GM23338 (cell line): Measurements from ENCODE around the gene TLE3. TPM values are rescaled to one million over a fixed set of nuclear protein-coding genes. Genes with fewer than 3 reads are reported as not detected.

Source experiments
- ATAC-seq: fragments of 200-7000 bp; cut with Tn5 transposase; 3 replicates; pipeline ENCODE4 v1.9.1; 2020
- DNase-seq: peaks from one replicate; pipeline ENCODE4 v3.0.0-alpha.2; 2015; ENCODE audit warnings: low spot score
- H2AFZ ChIP-seq: fragments of 200-600 bp; sonication (generic); 2 replicates; pipeline ENCODE4 v1.8.0; 2016; ENCODE audit warnings: antibody characterized with exemption, mild to moderate bottlenecking, moderate library complexity
- H3F3A ChIP-seq: fragments of 200-600 bp; sonication (generic); replicated peaks from 2 replicates; pipeline ENCODE4 v1.8.0; 2017; ENCODE audit warnings: antibody characterized with exemption, mixed run types, low read depth
- H3K27ac ChIP-seq: fragments of 200-600 bp; sonication (generic); 2 replicates; pipeline ENCODE4 v1.6.1; 2016; ENCODE audit warnings: low read depth
- H3K27me3 ChIP-seq: fragments of 200-600 bp; sonication (generic); 2 replicates; pipeline ENCODE4 v1.8.0; 2016; ENCODE audit warnings: mild to moderate bottlenecking, mixed run types, moderate library complexity; ENCODE audit not compliant: insufficient read depth
- H3K36me3 ChIP-seq: fragments of 200-600 bp; sonication (generic); 2 replicates; pipeline ENCODE4 v1.8.0; 2016; ENCODE audit warnings: mild to moderate bottlenecking; ENCODE audit not compliant: insufficient read depth
- H3K4me1 ChIP-seq: fragments of 200-600 bp; sonication (generic); 2 replicates; pipeline ENCODE4 v1.8.0; 2016; ENCODE audit warnings: mild to moderate bottlenecking, moderate library complexity; ENCODE audit not compliant: insufficient read depth
- H3K4me2 ChIP-seq: fragments of 200-600 bp; sonication (generic); 2 replicates; pipeline ENCODE4 v1.7.1; 2017; ENCODE audit warnings: mixed run types
- H3K4me3 ChIP-seq: fragments of 200-600 bp; sonication (generic); 2 replicates; pipeline ENCODE4 v1.6.1; 2016; ENCODE audit warnings: mixed run types
- H3K79me2 ChIP-seq: fragments of 200-600 bp; sonication (generic); replicated peaks from 2 replicates; pipeline ENCODE4 v1.8.0; 2017; ENCODE audit warnings: mild to moderate bottlenecking; ENCODE audit not compliant: insufficient read depth
- H3K9me2 ChIP-seq: fragments of 200-600 bp; sonication (generic); 2 replicates; pipeline ENCODE4 v1.8.0; 2017; ENCODE audit not compliant: insufficient read depth
- H4K20me1 ChIP-seq: fragments of 200-600 bp; sonication (generic); replicated peaks from 2 replicates; pipeline ENCODE4 v1.8.0; 2017; ENCODE audit warnings: mild to moderate bottlenecking; ENCODE audit not compliant: insufficient read depth
- H3K27ac Mint-ChIP-seq: 2 replicates; pipeline ENCODE4 v1.8.0; 2020; ENCODE audit warnings: inconsistent platforms, mild to moderate bottlenecking, moderate library complexity, mixed read lengths
- H3K27me3 Mint-ChIP-seq: 3 replicates; pipeline ENCODE4 v1.8.0; 2022; ENCODE audit warnings: low read depth, mild to moderate bottlenecking, moderate library complexity, mixed read lengths, inconsistent platforms; ENCODE audit not compliant: insufficient read depth, poor library complexity
- H3K36me3 Mint-ChIP-seq: 3 replicates; pipeline ENCODE4 v1.8.0; 2021; ENCODE audit warnings: low read depth, mild to moderate bottlenecking, inconsistent platforms, moderate library complexity, mixed read lengths
- H3K4me1 Mint-ChIP-seq: 3 replicates; pipeline ENCODE4 v1.8.0; 2020; ENCODE audit warnings: mild to moderate bottlenecking, inconsistent platforms, mixed read lengths
- H3K4me3 Mint-ChIP-seq: 3 replicates; pipeline ENCODE4 v1.8.0; 2021; ENCODE audit warnings: moderate library complexity, mild to moderate bottlenecking, inconsistent platforms, mixed read lengths
- H3K9me3 Mint-ChIP-seq: 3 replicates; pipeline ENCODE4 v1.8.0; 2020; ENCODE audit warnings: moderate library complexity, mild to moderate bottlenecking, inconsistent platforms, mixed read lengths
- CREB1 ChIP-seq: fragments of 250-450 bp; sonication (Bioruptor Pico); IDR thresholded peaks from 2 replicates; pipeline ENCODE4 v1.5.0; 2020; ENCODE audit warnings: low read depth, mild to moderate bottlenecking, moderate library complexity
- EZH2 ChIP-seq: fragments of 200-600 bp; sonication (generic); IDR thresholded peaks from one replicate; pipeline ENCODE4 v1.8.0; 2017; ENCODE audit warnings: antibody characterized with exemption, mild to moderate bottlenecking, low read depth; ENCODE audit not compliant: unreplicated experiment
- JUNB ChIP-seq: IDR thresholded peaks from one replicate; pipeline ENCODE4 v1.6.1; 2016; ENCODE audit warnings: antibody characterized with exemption; ENCODE audit not compliant: unreplicated experiment
- NANOG ChIP-seq: IDR thresholded peaks from 2 replicates; pipeline ENCODE4 v1.6.1; 2016; ENCODE audit warnings: antibody characterized with exemption, borderline replicate concordance
- POLR2AphosphoS5 ChIP-seq: IDR thresholded peaks from 2 replicates; pipeline ENCODE4 v1.6.1; 2016; ENCODE audit warnings: antibody characterized with exemption, low read depth
- ZNF114 ChIP-seq: fragments of 250-450 bp; sonication (Bioruptor Pico); IDR thresholded peaks from 2 replicates; pipeline ENCODE4 v1.5.0; 2020; ENCODE audit warnings: mild to moderate bottlenecking, moderate library complexity
- ZNF331 ChIP-seq: fragments of 250-450 bp; sonication (Bioruptor Pico); IDR thresholded peaks from 2 replicates; pipeline ENCODE4 v1.5.0; 2020; ENCODE audit warnings: low read depth, mild to moderate bottlenecking, moderate library complexity
- polyA plus RNA-seq: library from polyadenylated mRNA; unstranded; fragments of >200 nt; fragmentation: Nextera tagmentation; extraction: Ambion mirVana; gene quantifications from 2 replicates; pipeline ENCODE4 v1.2.1, GENCODE V29; 2016
- total RNA-seq: library from RNA; depleted of rRNA; stranded (reverse); fragments of >200 nt; shearing (Covaris generic); gene quantifications from 2 replicates; pipeline ENCODE4 v1.2.3, GENCODE V29; 2014
- TF ChIP-seq, protein P1 (sequence below): IDR thresholded peaks from one replicate; pipeline ENCODE4 v1.6.1; 2018; ENCODE audit warnings: antibody characterized with exemption; ENCODE audit not compliant: unreplicated experiment
- TF ChIP-seq, protein P2 (sequence below): IDR thresholded peaks from 2 replicates; pipeline ENCODE4 v1.6.1; 2016; ENCODE audit warnings: antibody characterized with exemption
- TF ChIP-seq, protein P3 (sequence below), 2 experiments: fragments of 200-600 bp in 1 of 2; sonication (generic) in 1 of 2; conservative IDR thresholded peaks; 2 replicates each; pipeline versions ENCODE4 v1.5.1 to v1.6.1; 2016 to 2017; ENCODE audit warnings: antibody characterized with exemption in 2 of 2, low read depth in 2 of 2, mild to moderate bottlenecking in 2 of 2, moderate library complexity in 1 of 2

TLE3 gene
- total and polyA plus RNA-seq, 2 experiments from 2014 or later: 10.4 to 79.5 TPM

DNA sequence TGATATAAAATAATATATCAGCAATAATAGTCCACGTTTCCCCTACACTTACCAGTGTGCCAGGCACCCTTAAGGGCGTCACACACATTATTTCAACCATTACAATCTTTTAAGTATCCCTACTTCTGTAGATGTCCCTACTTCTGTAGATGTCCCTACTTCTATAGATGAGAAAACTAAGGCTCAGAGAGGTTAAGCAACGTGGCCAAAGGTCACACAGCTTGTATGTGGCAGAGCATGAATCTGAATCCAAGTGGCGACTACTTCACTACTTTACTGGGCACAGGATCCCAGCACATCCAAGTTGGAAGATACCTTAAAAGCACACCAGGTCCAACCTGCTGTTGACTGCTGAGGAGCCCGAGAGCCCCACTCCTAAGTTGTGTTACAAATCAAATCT, 77.5 kb downstream of the TLE3 start:
- Mint-ChIP-seq H3K27me3 (peaks cover 18% of the 10 kb centered on the region), H3K9me3 (peaks cover 14% of the 10 kb centered on the region), H3K36me3 (peaks cover 10% of the 10 kb centered on the region), H3K4me1 (peaks cover 34% of the 10 kb centered on the region), H3K27ac (no peak overlapping the region), H3K4me3 (no peak overlapping the region)
- DNase-seq: no peak
- Histone ChIP-seq H3K27me3 (no peaks in the 10 kb centered on the region), H3K4me3 (no peak overlapping the region), H4K20me1 (no peaks in the 10 kb centered on the region), H3K79me2 (no peaks in the 10 kb centered on the region), H3F3A (no peaks in the 10 kb centered on the region), H2AFZ (no peak overlapping the region), H3K27ac (no peak overlapping the region), H3K9me2 (no peaks in the 10 kb centered on the region), H3K4me1 (peaks cover 11% of the 10 kb centered on the region; the same call in 1 of the 2 replicates), H3K4me2 (no peak overlapping the region), H3K36me3 (no peaks in the 10 kb centered on the region)
- TF ChIP-seq ZNF114 (CRISPR knock-in tag) (no peak), JUNB (no peak), EZH2 (no peak), POLR2AphosphoS5 (no peak), ZNF331 (no peak), NANOG (no peak)
- TF ChIP-seq, protein P1, sequence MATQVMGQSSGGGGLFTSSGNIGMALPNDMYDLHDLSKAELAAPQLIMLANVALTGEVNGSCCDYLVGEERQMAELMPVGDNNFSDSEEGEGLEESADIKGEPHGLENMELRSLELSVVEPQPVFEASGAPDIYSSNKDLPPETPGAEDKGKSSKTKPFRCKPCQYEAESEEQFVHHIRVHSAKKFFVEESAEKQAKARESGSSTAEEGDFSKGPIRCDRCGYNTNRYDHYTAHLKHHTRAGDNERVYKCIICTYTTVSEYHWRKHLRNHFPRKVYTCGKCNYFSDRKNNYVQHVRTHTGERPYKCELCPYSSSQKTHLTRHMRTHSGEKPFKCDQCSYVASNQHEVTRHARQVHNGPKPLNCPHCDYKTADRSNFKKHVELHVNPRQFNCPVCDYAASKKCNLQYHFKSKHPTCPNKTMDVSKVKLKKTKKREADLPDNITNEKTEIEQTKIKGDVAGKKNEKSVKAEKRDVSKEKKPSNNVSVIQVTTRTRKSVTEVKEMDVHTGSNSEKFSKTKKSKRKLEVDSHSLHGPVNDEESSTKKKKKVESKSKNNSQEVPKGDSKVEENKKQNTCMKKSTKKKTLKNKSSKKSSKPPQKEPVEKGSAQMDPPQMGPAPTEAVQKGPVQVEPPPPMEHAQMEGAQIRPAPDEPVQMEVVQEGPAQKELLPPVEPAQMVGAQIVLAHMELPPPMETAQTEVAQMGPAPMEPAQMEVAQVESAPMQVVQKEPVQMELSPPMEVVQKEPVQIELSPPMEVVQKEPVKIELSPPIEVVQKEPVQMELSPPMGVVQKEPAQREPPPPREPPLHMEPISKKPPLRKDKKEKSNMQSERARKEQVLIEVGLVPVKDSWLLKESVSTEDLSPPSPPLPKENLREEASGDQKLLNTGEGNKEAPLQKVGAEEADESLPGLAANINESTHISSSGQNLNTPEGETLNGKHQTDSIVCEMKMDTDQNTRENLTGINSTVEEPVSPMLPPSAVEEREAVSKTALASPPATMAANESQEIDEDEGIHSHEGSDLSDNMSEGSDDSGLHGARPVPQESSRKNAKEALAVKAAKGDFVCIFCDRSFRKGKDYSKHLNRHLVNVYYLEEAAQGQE: no peak
- TF ChIP-seq, protein P2, sequence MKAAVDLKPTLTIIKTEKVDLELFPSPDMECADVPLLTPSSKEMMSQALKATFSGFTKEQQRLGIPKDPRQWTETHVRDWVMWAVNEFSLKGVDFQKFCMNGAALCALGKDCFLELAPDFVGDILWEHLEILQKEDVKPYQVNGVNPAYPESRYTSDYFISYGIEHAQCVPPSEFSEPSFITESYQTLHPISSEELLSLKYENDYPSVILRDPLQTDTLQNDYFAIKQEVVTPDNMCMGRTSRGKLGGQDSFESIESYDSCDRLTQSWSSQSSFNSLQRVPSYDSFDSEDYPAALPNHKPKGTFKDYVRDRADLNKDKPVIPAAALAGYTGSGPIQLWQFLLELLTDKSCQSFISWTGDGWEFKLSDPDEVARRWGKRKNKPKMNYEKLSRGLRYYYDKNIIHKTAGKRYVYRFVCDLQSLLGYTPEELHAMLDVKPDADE: no peak
- ATAC-seq: no peak

DNA sequence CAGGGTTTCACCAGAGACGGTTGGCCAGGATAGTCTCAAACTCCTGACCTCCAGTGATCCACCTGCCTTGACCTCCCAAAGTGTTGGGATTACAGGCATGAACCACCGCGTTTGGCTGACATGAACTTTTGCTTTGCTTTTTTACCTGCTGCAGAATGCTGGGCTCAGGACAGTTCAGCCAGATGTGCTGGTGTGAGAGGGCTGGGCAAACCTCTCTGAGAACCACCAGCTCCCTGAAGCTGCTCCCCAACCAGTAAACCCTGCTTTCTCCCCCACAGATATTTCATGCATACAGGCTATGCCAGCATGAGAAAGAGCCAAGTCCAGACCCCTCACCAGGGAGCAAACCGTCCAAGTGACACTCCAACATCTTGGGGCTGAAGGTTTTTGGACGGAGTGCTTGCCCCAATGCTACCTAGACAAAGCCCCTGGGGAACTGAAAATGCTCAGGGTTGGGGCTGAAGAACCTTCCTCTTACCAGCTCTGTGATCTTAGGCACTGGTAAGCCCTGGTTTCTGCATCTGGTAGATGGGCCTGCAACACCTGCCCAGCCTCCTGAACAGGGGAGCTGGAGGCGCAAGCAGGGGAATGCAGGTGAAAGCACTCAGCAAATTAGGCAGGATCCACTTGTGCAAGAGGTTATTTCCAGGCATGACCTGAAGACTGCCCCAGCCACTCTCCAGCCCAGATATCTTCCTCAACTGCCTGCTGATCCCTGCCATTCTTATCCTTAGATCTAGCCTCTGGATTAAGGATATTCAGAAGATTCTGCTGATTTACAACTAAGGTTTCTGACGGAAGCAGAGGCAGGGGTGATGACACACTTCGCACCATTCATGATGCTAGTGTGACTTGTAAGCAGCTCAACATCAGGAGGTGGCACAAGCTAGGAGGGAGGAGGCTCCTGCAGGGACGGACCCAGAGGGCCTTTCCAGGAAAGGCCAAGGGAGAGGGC, 78.8 kb downstream of the TLE3 start:
- Mint-ChIP-seq H3K27ac (no peak overlapping the region), H3K4me3 (no peak overlapping the region), H3K36me3 (peaks cover 10% of the 10 kb centered on the region), H3K9me3 (peaks cover 14% of the 10 kb centered on the region), H3K4me1 (peaks cover 35% of the 10 kb centered on the region), H3K27me3 (peaks cover 17% of the 10 kb centered on the region)
- DNase-seq (no peak), ATAC-seq (no peak)
- no peak overlapping the region for H3K27ac ChIP-seq
- H3K36me3 ChIP-seq: no peaks in the 10 kb centered on the region
- TF ChIP-seq, protein P1: no peak
- TF ChIP-seq POLR2AphosphoS5 (no peak), CREB1 (no peak), NANOG (no peak)
- TF ChIP-seq, protein P2: no peak
- TF ChIP-seq, protein P3, sequence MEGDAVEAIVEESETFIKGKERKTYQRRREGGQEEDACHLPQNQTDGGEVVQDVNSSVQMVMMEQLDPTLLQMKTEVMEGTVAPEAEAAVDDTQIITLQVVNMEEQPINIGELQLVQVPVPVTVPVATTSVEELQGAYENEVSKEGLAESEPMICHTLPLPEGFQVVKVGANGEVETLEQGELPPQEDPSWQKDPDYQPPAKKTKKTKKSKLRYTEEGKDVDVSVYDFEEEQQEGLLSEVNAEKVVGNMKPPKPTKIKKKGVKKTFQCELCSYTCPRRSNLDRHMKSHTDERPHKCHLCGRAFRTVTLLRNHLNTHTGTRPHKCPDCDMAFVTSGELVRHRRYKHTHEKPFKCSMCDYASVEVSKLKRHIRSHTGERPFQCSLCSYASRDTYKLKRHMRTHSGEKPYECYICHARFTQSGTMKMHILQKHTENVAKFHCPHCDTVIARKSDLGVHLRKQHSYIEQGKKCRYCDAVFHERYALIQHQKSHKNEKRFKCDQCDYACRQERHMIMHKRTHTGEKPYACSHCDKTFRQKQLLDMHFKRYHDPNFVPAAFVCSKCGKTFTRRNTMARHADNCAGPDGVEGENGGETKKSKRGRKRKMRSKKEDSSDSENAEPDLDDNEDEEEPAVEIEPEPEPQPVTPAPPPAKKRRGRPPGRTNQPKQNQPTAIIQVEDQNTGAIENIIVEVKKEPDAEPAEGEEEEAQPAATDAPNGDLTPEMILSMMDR (conservative IDR thresholded peaks at IDR 0.05; ENCODE audit: low read depth in 2 of 2): no peak
- H2AFZ ChIP-seq: no peak overlapping the region
- H3K4me3 ChIP-seq: no peak overlapping the region
- H4K20me1 ChIP-seq: no peaks in the 10 kb centered on the region
- H3K27me3 ChIP-seq: no peaks in the 10 kb centered on the region
- no peaks in the 10 kb centered on the region for H3K79me2 ChIP-seq
- no peaks in the 10 kb centered on the region for H3K9me2 ChIP-seq
- H3K4me1 ChIP-seq: peaks cover 13% of the 10 kb centered on the region; the same call in 1 of the 2 replicates
- H3K4me2 ChIP-seq: no peak overlapping the region
- no peaks in the 10 kb centered on the region for H3F3A ChIP-seq
